ENCODE data around the gene ERGIC2. TPM values are rescaled to one million over a fixed set of nuclear protein-coding genes. Genes with fewer than 3 reads are reported as not detected.

The ERGIC2 gene
- total and polyA plus RNA-seq, 10 of the 15 experiments (the other 5 are each of a cell fraction or from before 2014, with no cell fraction given): 26.1 to 181 (median 83.9) TPM

- no peak for TF ChIP-seq BCLAF1 (IDR thresholded peaks at IDR 0.05)
- no peak for TF ChIP-seq HDAC6 (IDR thresholded peaks at IDR 0.05; ENCODE audit: unreplicated experiment)
- no peak for TF ChIP-seq PML (IDR thresholded peaks at IDR 0.05; ENCODE audit: low read length)
Measured at GRCh38 chr12:29333178-29333577, 47.8 kb downstream of the ERGIC2 start (continued).

- Histone ChIP-seq H2AFZ (ENCODE audit: control insufficient read depth, low read depth, low read length) (no peak overlapping the region), H3K79me2 (ENCODE audit: control insufficient read depth, insufficient read depth, low read length) (no peaks in the 10 kb centered on the region), H4K20me1 (ENCODE audit: control insufficient read depth, insufficient read depth) (no peaks in the 10 kb centered on the region), H3K9me3 (replicated peaks; ENCODE audit: control insufficient read depth, insufficient read depth, low read length) (no peaks in the 10 kb centered on the region), H3K27me3 (replicated peaks in 1 of 2; ENCODE audit: control insufficient read depth in 2 of 2, insufficient read depth in 2 of 2, low read length in 1 of 2) (no peaks in the 10 kb centered on the region), H3K4me1 (ENCODE audit: control insufficient read depth, insufficient read depth, low read length) (no peaks in the 10 kb centered on the region), H3K4me2 (ENCODE audit: control insufficient read depth, insufficient read depth) (no peak overlapping the region), H3K4me3 (no peak overlapping the region), H3K27ac (ENCODE audit: control insufficient read depth, insufficient read depth) (no peak overlapping the region), H3K36me3 (ENCODE audit: control insufficient read depth in 2 of 2, insufficient read depth in 2 of 2, low read length in 1 of 2) (no peaks in the 10 kb centered on the region), H3K9ac (ENCODE audit: control insufficient read depth, insufficient read depth, low read length) (no peak overlapping the region)
- ATAC-seq: no peak
- no peak for TF ChIP-seq SREBF1 (IDR thresholded peaks at IDR 0.05; ENCODE audit: low read length)
- TF ChIP-seq CHD1 (IDR thresholded peaks at IDR 0.05; ENCODE audit: low read depth, low read length): no peak
- no peak for TF ChIP-seq ESRRA (IDR thresholded peaks at IDR 0.05; ENCODE audit: low read length)
- no peak for TF ChIP-seq HSF1 (IDR thresholded peaks at IDR 0.05; ENCODE audit: low read depth, low read length)
- TF ChIP-seq STAT3 (IDR thresholded peaks at IDR 0.05; ENCODE audit: low read depth, low read length): no peak
- RAD21 ChIA-PET (ENCODE audit: unreplicated experiment): no interaction called here
- in situ Hi-C loops (cut with MboI): no loop called here
- no peak for DNase-seq (ENCODE audit: low read depth, low spot score)
- POLR2A ChIA-PET: no interaction called here
- CTCF ChIA-PET: interaction anchor here (0.6 to 2.9 kb wide), 5 partner anchors 12 to 1307 kb away, joined by 3 to 15 read pairs (median 4); no protein-coding TSS in a partner anchor
- SMC1A ChIA-PET (ENCODE audit: uncharacterized antibody, unreplicated experiment): interaction anchor here (1.0 to 1.2 kb wide), 2 partner anchors 32 to 99 kb away, joined by 3 to 4 read pairs; no protein-coding TSS in a partner anchor
- no peak for FAIRE-seq
- no TSS peak for BruUV-seq (replicated peaks)
- intact Hi-C loops (cut with micrococcal nuclease; ENCODE audit: unreplicated experiment): no loop called here
- 100% methylated on average over 1 of the region's 1 CpG for WGBS (ENCODE audit: insufficient coverage, insufficient replicate concordance, low lambda C conversion rate, missing lambda C conversion rate)
Measured at GRCh38 chr12:29329411-29329810, 51.6 kb downstream of the ERGIC2 start.

All from GM12878 (cell line).